NOMO-1 treated with DMSO at 0.1 percent for 48 hours (cell line): ENCODE results near the gene WDR48.
A peak's percentile ranks its signal among the peaks of the same experiment; 100 is the strongest.

Experiments used
- DNase-seq: peaks from one replicate; lab custom pipeline; 2025; ENCODE audit not compliant: unreplicated experiment; lab: John Stamatoyannopoulos, UW

WDR48 gene

DNA sequence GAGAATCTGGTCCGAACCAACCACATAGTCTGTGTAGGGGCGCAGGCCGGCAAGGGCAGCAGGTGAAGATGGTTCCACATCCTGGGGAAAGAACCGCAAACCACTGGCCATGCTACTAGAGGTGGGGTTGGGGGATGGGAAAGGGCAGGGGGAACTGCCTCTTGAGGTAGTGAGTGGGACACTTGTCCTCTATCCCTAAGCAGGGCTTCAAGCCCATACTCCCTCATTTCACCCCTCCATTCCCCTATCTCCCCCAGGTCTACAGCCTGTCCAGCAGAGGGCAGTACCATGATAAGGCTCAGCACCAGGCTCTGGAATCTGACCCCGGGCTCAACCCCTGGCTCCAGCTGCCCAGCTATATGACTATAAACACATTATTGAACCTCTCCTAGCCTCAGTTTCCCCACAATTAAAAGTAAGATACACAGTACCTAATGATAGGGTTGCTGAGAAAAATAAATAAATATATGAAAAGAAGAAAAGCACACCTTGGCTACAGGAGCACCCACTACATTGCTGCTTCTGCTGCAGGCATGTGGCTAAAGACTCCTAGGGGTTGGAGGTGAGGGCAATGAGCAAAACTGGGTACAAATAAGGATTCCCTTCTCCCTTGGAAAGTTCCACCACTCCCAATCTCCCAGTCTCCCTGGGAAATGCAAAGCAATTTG is 49.3 kb downstream of the WDR48 start:
- peak; percentile 33 for DNase-seq

DNA sequence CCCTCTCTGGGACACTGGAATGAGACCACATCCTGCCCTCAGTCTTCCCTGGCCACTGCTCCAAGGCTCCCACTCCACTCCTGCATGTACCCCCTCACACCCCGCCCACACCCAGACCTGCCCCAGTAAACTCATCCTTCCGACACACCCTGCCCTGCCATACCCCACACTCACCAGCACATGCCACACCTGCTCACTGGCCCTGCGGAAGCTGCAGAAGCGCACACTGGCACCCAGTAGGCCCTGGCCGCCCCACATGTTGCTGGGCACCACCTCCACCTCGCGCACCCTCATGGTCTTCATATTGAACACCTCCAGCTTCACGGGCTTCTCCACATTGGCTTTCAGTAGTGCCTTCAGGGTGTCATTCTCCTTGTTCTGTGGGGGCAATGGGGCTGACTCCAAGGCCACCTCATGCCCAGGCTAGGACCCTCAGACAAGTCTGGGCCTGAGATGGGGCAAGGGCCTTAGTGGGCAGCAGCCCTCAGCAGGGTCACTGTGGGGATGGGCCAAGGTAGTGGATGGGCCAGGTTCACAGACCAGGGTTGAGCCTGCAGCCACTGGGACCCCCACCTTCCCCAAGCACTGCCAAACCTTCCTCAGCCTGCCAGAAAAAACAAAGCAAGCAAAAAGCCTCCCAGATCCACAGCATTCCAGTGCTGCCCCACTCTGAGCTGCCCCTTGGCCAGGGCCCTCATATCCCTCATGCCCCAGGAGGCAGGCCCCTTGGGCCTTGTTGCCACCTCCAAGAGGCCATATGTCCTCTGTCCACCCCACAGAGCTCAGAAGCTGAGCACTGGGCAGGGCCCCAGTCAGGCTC is 50.9 kb downstream of the WDR48 start:
- DNase-seq = no peak

DNA sequence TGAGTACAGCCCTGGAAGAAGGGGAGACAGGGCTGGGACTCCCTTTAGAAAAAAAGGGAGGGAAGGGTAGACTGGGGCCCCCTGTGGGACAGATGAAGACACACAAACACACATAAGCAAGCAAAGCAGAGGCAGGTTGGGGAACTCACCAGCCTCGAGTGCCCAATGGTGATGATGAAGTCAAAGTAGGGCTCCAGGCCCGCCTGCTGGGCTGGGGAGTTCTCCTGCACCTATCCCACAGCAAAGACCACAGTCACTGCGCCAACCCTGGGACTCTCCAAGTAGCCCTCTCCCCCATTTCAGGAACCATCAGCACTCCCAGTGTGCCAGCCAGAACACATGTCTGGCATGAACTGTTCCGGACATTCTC is 51.5 kb downstream of the WDR48 start:
- DNase-seq = no peak

DNA sequence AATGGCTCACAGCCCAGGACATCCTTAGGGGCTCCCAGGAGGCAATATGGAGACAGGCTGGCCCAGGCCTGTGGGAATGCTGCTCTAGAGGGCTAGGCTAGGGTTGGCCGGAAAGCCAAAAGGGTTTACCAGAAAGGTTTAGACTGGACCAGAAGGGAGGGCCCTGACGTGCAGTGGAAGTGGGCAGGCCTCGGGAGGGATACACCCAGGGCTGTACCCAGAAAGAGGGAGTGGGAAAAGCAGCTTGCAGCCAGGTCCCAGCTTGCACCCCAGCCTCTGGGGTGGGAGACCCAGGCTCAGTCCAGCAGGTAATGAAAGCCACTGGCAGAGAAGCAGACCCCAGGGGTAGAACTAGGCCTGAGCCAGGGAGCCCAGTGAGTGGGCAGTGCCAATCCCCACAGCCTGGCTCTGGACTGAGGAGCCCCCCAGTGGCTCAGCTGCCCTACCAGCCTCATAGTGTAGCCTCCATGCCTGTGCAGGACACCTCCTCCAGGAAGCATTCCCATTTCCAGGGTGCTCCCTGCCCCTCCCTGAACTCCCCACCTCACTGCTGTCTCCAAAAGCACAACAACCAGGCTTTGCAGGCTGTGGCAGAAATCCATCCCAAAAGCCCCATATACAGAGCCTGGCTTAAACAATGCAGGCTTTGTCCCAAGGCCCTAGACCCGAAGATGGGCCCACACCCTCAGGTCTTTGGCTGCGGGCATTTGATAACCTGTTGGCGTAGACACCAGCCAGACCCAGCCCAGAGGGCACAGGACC is 52.2 kb downstream of the WDR48 start:
- DNase-seq = no peak

DNA sequence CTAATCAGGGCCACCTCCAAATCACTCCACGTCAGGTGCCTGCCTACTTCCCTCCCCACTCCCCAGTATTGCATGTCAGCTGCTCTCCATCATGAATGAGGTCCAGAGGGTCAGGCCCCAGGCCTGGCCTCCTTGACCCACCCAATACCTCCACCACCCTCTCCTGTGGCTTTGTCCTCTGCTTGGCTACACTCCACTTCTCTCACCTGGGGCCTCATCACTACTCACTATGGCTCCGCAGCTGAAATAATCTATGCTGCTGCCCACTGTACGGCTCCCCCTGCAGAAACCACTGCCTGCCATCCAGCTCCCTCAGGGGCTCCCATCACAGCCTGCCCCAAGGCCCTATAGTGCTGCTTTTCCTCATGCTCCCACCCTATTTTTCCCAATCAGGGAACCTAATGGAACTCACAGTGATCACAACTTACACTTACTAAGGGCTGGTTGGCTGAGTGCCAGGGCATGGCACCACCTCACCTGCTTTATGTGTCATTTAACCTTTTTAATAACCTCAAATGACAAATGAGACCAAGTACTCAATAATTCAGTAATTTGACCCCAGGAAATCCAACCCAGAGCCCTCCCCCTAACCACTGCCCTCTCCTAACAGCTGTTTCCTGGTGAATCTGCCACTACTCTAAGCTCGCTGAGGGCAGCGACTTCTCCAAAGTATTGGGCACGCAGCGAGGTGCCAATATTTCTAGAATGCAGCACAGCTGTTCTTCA is 53.3 kb downstream of the WDR48 start:
- DNase-seq = no peak

DNA sequence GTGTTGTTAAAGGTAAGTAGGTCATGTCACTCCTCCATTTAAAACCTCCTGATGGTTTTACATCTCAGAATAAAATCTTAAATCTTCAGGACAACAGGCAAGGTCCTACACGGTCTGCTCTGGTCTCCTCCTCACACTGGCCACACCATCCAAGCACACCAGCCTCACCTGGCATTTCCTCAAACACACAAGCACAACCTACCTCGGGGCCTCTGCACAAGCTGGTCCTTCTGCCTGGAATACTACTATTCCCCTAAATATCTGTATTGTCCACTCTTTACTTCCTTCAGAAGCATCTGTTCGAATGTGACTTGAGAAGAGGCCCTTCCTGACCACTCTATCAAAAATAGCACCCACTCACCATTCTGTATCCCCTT is 53.9 kb downstream of the WDR48 start:
- no peak for DNase-seq

DNA sequence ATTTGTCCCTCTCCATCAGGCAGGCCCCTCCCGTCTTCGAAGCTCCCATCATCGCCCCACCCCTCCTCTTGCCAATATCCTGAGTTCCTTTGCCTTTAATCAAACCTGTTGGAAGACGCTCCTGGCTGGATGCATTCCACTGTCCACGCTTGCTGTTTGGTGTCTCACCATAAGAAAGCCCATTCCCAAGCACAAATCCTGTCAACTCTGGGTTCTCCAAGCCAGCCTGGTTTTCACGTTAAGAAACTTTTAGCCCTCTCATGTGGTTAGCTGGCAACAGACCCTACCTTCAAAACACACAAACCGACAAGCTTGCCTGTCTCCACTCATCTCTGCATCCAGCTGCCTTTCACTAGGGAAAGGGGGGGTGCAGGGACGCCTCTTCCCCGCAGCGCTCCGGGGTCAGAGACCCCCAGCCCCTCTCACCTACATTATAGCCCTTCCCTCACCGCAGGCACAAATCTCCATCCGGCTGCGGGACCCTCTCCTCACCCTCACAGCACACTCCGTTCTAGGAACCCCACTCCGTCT is 54.5 kb downstream of the WDR48 start:
- DNase-seq = no peak

DNA sequence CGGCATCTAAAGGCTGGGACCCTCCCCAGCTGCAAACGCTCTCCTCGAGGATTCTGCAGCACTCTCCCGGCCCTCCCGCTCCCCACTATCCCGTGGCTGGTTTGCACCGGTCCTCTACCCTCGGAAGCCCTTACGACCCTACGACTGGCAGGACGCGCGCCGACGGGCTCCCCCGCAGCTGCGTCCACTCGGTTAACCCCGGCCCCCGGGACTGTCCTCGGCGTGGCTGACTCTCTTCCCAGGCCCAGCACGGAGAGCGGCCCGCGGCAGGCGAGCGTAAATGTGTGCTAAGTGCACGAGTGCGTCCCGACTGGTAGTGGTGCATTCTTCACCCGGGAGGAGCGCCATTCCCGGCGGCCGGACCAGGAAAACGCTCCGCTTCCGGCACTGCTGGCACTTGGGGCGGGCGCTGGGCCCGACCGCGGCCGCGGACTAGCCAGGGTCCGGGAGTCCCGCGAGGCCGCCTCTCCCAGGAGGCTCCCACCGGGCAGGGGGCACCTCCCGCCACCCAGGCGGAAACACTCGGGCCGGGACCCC is 55.1 kb downstream of the WDR48 start:
- no peak for DNase-seq

DNA sequence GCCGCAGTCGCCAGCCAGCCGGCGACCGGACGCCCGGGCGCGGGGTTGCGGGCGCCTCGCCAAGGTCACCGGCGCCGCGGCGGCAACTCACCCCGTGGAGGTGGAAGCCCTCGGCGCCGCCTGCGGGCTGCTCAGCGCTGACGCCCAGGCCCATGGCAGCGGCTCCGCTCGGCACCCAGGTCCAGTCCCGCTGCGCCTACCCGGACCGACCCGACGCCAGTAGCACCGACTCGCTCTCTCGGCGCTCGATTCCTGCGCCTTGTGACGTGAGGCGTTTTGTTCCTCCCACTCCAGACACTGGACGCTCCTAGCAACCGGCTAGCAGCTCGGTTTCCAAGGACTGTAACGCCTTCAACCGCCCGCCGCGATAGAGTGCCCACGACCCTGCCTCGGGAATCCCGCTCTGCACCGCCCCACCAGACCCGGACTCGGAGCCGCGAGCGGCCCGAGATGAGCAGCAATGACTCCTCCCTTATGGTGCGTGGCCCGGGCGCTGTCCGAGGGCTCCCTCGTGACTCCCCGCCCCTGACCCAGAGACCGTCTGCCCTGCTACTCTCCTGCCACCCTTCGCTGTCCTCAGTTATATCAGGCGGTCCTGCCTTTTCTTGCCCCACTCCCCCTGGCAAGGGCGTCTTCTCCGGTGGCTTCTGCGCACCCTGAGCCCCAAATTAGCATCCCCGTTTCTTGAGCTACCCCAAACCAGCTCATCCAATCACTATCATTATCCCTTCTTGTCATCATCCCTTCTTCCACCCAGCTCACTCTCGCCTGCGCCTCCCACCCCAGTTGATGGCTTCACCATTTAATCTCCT is 55.8 kb downstream of the WDR48 start, which contains the start of the genes GORASP1 and TTC21A:
TSS of gene GORASP1 (minus strand) at position 240 of the 812 bp plus-strand sequence. CDS start at position 154, 86 bp downstream.
TSS of gene TTC21A (plus strand) at position 293 of the 812 bp plus-strand sequence. CDS start at position 451, 158 bp downstream.
- peak; percentile 68 for DNase-seq

DNA sequence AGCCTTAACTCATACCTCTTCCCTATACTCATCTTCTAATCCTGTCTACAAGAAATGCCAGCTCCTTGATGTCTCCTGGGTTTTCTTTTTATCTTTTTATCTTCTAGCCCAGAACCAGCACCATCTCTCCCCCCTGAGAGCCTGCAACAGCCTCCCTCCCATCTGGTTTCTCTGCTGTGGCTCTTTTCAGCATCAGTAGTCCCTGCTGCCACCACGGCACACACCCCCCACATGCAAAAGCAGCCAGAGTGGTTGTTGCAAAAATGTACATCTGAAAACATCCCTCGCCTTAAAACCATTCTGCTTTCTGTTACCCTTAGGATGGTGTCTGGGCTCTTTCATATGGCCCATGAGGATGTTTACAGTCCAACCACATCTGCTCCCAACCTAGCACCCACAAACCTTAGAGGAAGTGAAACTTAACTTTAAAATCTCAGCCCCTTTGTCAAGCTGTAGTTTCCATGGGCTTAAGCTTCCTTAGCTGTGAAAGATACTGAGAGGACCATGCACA is 56.4 kb downstream of the WDR48 start:
- DNase-seq = peak; percentile 68

DNA sequence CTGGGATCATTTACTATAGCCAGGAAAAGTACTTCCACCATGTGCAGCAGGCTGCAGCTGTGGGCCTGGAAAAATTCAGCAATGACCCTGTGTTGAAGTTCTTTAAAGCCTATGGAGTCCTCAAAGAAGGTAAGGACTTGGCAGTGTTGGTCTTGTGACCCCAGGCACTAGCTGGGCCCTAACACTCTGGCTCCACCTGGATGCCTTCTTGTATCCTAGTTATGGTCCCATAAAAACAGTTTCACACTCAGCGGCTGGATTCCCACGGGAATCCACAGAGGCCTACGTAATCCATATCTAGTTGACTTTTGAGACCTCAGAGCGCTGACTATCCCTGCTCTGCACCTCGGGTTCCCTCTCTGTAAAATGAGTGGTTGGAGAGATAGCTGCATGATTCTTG is 57.3 kb downstream of the WDR48 start:
- DNase-seq = no peak

DNA sequence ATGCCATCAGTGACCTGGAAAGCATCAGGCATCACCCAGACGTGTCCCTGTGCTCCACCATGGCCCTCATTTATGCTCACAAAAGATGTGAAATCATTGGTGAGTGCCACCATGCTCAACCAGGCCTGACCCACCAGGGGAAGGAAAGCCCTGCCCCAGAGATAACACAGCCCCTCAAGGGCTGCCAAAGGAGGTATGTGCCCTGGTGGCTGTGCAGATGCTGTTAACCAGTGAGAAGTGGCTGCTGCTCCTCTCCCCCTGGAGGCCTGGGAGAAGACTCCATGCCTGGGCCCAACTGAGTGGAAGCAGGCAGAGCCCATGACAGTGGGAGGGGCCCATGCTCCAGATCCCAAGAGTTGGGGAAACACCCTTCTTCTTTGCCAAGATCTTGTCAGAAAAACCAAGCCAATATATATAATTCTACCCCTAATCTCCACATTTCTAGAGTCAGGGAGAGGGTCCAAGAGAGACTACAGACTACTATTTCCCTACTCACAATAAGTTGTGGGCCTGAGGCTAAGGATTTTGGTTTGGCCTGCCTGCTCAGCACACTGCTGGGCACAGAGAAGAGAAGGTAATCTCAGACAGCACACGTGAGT is 58.3 kb downstream of the WDR48 start:
- no peak for DNase-seq

DNA sequence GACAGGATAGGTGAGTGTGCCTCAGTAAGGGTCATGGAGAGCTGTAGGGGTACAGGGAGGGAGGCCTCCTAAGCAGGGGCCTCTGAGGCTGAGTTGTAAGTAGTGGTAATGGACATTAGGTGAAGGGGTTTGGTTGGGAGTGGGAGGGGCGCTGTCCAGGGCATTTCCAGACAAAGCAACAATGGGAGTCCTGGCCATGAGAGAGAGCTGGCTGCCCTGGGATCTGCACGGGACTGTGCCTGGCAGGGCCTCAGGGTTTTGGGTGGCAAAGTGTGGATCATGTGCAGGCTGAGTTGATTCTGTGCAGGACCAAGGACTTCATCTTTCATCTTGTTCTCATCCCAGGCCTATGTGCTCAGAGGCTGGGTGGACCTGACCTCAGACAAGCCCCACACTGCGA is 60.3 kb downstream of the WDR48 start:
- no peak for DNase-seq

DNA sequence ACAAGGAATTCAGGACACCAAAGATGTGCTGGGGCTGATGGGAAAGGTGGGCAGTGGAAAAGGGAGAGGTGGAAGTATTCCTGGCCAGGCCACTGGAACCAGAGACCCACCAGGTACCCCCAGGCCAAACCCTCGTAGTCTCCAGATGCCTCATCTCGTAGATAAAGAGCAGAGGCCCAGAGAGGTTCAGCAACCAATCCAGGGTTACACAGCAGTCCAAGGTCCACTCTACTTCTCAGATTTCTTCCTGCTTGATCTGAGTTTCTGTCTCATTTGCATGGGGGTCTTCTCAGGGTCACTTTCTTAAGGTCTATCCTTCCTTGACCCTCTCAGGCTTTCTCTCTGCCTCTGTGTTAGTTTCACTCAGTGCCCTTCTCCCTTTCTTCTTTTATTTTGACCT is 60.7 kb downstream of the WDR48 start:
- DNase-seq = no peak

DNA sequence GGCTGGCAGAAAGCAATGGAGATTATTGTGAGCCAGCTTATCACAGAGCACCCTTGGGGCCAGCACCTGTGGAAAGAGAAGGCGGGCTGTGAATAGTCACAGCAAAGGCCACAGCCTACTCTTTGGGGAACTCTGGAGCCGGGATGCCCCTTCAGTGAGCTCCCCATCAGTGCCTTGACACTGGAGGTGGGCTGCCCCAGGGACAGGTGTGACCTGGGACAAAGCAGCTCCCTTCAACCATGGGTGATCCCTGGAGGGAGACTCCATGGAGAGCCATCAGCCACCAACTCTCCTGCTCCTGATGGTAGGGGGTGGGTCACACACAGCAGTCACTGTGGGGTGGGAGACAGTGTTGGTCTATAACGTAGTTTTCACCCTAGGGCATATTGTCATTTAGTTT is 61.5 kb downstream of the WDR48 start:
- DNase-seq = no peak

DNA sequence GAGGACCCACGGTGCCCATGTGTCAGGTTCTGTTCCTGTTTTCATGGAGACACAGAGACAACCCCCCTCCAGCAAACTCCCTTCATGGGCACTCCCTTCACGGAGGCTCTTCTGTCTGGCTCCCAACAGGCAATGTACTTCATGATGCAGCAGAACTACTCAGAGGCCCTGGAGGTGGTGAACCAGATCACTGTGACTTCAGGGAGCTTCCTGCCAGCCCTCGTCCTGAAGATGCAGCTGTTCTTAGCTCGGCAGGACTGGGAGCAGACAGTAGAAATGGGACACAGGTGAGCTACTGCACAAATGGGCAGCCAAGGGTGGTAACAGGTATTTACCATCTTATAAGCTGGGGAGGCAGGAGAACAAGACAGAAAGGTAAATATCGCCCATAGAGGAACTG is 62.6 kb downstream of the WDR48 start:
- DNase-seq = no peak

DNA sequence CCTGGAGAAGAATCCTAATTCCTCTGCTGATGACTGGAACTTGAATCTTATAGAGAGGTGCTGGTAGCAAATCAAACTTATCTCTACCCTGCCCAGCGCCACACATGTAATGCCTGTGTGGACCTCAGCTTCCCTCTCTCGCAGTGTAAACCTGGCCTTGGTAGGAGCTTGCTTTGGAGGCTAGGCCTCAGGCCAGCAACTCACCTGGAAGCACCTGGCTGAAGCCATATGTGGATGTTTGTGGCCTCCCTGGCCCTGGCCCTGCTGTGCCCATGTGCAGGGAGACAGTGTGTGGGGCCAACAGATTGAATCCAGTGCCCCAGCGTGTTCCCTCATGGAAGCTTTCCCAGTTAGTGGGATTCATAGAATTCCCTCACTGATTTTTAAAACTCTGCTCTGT is 64.1 kb downstream of the WDR48 start:
- DNase-seq = no peak

DNA sequence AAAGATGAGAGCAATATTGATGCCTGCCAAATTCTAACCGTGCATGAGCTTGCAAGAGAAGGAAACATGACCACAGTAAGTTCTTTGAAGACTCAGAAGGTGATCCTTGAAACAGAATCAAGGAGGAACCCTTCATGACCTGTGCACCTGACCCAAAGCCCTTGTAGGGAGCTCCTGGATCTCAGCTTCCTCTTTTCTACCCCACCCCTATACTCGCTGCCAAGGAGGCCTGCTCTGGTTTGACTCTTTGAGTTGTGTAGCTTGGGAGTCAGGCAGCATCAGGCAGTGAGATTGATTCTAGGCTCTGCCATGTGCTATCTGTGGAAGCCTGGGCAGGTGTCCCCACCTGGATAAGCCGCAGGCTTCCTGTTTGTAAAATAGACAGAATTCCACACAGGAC is 66.3 kb downstream of the WDR48 start:
- DNase-seq = peak; percentile 31
